AG04450 (cell line): ENCODE data around the gene PTCD3. TPM values are rescaled to one million over a fixed set of nuclear protein-coding genes. Genes with fewer than 3 reads are reported as not detected.

Source experiments
- CTCF ChIA-PET: fragments of 300-600, 350-600 bp; formaldehyde crosslinking; extraction: SDS; loops from one replicate; lab custom pipeline; 2022; ENCODE audit warnings: antibody characterized with exemption, inconsistent platforms; lab: Charles Lee
- POLR2A ChIA-PET: fragments of 350-600 bp; formaldehyde crosslinking; extraction: SDS; loops from one replicate; lab custom pipeline; 2021; ENCODE audit warnings: antibody characterized with exemption, inconsistent platforms; lab: Yijun Ruan, JAX
- DNase-seq: peaks from one replicate; pipeline ENCODE4 v3.0.0-alpha.2; 2011; ENCODE audit warnings: low read depth, low spot score
- H3K27ac ChIP-seq: one replicate; pipeline ENCODE4 v1.5.1; 2012; ENCODE audit warnings: low read depth, low read length, control low read depth
- H3K27me3 ChIP-seq: one replicate; pipeline ENCODE4 v1.6.0; 2012; ENCODE audit warnings: low read length; ENCODE audit not compliant: control insufficient read depth, insufficient read depth
- H3K4me3 ChIP-seq: 2 replicates; pipeline ENCODE4 v1.5.1; 2011; ENCODE audit warnings: mild to moderate bottlenecking, low read depth, low read length, control low read depth
- H3K9me3 ChIP-seq: 2 replicates; pipeline ENCODE4 v1.5.1; 2012; ENCODE audit warnings: low read length; ENCODE audit not compliant: control insufficient read depth, insufficient read depth
- polyA plus RNA-seq: library from polyadenylated mRNA; depleted of rRNA; stranded (reverse); fragments of >200 nt; gene quantifications from 2 replicates; pipeline ENCODE4 v1.2.3, GENCODE V29; 2011
- TF ChIP-seq, protein P1 (sequence below): IDR thresholded peaks from 2 replicates; pipeline ENCODE4 v1.5.1; 2011; ENCODE audit warnings: low read depth, low read length, control low read depth, inconsistent platforms

PTCD3 gene
- polyA plus RNA-seq, 1 experiment, result 90.2 TPM

DNA sequence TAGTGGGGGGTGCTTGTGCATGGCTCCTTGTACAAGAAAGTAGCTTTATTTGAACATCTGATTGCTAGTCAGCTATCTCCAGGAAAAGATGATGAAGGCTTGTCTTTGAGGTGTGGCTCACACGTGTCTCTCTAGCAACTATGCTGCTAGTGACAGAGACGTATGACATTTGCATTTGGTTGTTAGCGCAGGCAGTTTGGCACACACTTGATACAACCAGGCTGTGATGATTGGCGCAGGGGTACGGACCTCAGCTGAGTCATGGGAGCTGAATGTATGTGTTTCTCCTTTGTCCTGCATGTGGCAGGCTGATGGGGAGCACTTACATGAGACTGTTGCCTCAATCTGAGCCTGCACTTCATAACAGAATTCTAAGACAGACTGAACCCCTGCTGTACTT lies 29.6 kb downstream of the PTCD3 start:
- H3K27me3 ChIP-seq, result no peaks in the 10 kb centered on the region
- ChIA-PET CTCF (no interaction called here), POLR2A (no interaction called here)
- H3K27ac ChIP-seq, result no peak overlapping the region
- DNase-seq, result no peak
- no peaks in the 10 kb centered on the region for H3K9me3 ChIP-seq
- H3K4me3 ChIP-seq, result no peak overlapping the region
- TF ChIP-seq, protein P1, sequence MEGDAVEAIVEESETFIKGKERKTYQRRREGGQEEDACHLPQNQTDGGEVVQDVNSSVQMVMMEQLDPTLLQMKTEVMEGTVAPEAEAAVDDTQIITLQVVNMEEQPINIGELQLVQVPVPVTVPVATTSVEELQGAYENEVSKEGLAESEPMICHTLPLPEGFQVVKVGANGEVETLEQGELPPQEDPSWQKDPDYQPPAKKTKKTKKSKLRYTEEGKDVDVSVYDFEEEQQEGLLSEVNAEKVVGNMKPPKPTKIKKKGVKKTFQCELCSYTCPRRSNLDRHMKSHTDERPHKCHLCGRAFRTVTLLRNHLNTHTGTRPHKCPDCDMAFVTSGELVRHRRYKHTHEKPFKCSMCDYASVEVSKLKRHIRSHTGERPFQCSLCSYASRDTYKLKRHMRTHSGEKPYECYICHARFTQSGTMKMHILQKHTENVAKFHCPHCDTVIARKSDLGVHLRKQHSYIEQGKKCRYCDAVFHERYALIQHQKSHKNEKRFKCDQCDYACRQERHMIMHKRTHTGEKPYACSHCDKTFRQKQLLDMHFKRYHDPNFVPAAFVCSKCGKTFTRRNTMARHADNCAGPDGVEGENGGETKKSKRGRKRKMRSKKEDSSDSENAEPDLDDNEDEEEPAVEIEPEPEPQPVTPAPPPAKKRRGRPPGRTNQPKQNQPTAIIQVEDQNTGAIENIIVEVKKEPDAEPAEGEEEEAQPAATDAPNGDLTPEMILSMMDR, result no peak

DNA sequence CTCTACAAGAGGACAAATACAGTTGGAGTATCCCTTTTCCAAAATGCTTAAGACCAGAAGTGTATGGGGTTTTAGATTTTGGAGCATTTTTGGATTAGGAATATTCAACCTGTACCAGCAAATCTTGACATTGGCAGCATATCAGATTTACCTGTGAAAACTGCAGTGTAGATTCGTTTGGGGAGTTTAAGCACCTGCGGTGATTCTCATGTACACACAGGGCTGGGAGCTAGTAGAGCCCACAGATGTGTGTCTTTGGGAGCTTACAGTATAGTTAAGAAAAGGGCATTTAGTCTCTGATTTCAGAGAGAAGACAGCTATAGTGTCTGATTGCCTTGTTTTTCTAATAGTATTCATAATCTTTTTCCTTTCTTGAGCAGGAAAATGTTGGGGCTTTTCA lies 30.1 kb downstream of the PTCD3 start:
- DNase-seq, result no peak
- H3K27me3 ChIP-seq, result no peaks in the 10 kb centered on the region
- no peak overlapping the region for H3K4me3 ChIP-seq
- TF ChIP-seq, protein P1, result no peak
- CTCF ChIA-PET, result no interaction called here
- POLR2A ChIA-PET, result no interaction called here
- H3K27ac ChIP-seq, result no peak overlapping the region
- no peaks in the 10 kb centered on the region for H3K9me3 ChIP-seq

DNA sequence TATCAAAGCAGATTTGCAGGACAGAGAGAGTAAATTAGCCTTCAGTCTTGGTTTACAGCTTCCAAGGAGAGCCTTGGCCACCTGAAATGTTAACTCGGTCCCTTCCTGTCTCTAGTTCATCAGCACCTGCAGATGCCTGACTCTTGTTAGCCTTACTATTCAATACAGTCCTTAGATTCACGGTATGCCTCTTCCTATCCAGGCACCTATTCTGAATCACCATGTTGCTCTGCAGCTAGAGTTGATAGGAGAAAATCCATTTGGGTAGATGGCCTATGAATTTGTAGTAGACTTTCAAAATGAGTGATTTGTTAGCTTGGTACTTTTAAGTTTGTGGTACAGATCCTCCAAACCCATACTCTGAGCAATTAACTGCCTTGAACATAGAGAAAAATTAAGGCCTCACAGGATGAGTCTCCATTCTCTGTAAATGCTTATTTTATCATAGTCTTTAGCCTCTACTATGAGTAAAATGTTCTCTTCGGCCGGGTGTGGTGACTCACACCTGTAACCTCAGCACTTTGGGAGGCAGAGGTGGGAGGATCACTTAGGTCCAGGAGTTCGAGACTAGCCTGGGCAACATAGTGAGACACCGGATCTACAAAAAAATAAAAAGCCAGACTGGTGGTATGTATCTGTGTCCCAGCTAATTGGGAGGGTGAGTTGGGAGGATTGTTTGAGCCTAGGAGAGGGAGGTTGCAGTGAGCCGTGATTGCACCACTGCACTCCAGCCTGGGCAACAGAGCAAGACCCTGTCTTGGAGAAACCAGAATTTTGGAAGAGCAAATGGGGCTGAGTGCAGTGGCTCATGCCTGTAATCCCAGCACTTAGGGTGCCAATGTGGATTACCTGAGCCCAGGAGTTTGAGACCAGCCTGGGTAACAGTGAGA lies 32.9 kb downstream of the PTCD3 start:
- Histone ChIP-seq H3K9me3 (no peaks in the 10 kb centered on the region), H3K27ac (no peak overlapping the region), H3K27me3 (no peaks in the 10 kb centered on the region), H3K4me3 (no peak overlapping the region)
- no peak for DNase-seq
- CTCF ChIA-PET, result interaction anchor here (0.9 kb wide), 1 partner anchor 11 kb away, joined by 3 read pairs; no protein-coding TSS in a partner anchor
- POLR2A ChIA-PET, result interaction anchor here (0.5 kb wide), 1 partner anchor 45 kb away, joined by 3 read pairs; no protein-coding TSS in a partner anchor
- TF ChIP-seq, protein P1, result no peak

DNA sequence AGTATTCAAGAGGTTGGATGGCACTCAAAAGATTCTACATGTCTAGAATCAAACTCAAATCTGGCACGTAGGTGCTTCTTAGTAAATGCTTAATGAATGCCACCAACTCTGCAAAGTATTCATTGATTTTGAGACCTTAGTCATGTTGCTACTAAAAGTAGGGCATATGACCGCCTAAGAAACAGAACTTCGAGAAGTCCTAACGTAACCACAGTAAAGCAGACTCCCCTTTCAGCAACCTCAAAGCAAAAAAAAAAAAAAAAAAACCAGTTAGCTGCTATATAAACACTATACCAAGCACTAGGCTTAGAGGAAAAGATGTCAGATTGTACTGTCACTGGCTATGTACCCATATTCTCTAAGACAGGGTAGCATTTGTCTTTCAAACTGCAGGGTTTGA lies 33.9 kb downstream of the PTCD3 start:
- ChIA-PET CTCF (no interaction called here), POLR2A (no interaction called here)
- H3K27ac ChIP-seq, result no peak overlapping the region
- H3K4me3 ChIP-seq, result no peak overlapping the region
- TF ChIP-seq, protein P1, result no peak
- no peak for DNase-seq
- no peaks in the 10 kb centered on the region for H3K9me3 ChIP-seq
- H3K27me3 ChIP-seq, result no peaks in the 10 kb centered on the region

DNA sequence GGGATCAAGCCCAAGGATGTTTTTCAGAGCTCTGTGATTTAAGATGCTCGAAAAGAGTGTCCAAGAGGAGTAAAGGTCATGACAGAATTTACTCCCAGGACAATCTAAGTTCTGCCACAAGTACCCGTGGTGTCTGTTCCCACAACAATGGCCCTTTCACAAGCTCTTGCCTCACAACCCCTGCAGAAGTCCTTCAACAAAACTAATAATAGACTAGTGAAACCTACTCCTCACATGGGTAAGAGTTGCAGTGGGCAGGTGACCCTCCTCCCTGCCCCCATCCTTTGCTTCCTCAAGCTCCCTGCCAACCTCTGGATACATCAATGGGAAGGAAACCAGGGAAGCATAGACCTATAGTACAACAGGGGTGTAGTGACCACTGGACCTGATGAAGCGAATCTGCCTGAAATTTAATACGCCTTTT lies 34.9 kb downstream of the PTCD3 start:
- Histone ChIP-seq H3K27me3 (no peaks in the 10 kb centered on the region), H3K27ac (no peak overlapping the region), H3K9me3 (no peaks in the 10 kb centered on the region), H3K4me3 (no peak overlapping the region)
- no peak for DNase-seq
- CTCF ChIA-PET, result no interaction called here
- TF ChIP-seq, protein P1, result no peak
- POLR2A ChIA-PET, result no interaction called here
